Activated T-helper 1 cell treated with Interleukin-2 at 50 U/mL for 16 hours (primary cell): ENCODE measurements around the gene P4HB.

Experiments
- DNase-seq: peaks from one replicate; pipeline ENCODE4 v3.0.0-alpha.2; 2020; ENCODE audit warnings: low read depth

P4HB gene

GRCh38 chr17:81898029-81898866, 37.9 kb upstream of the P4HB start:
- DNase-seq = no peak

- no peak for DNase-seq
These were observed 35.1 kb upstream of the P4HB start for GRCh38 chr17:81895400-81895799.

- no peak for DNase-seq
These were observed 30.9 kb upstream of the P4HB start for GRCh38 chr17:81891303-81891552.

- no peak for DNase-seq
These were observed 30.3 kb upstream of the P4HB start for GRCh38 chr17:81890447-81891302.

GRCh38 chr17:81889602-81890001, 29.3 kb upstream of the P4HB start:
- no peak for DNase-seq

GRCh38 chr17:81888988-81889595, 28.8 kb upstream of the P4HB start:
- DNase-seq = no peak

GRCh38 chr17:81888105-81888987, 28.0 kb upstream of the P4HB start:
- DNase-seq = no peak

GRCh38 chr17:81885869-81886548, 25.7 kb upstream of the P4HB start:
- no peak for DNase-seq

GRCh38 chr17:81885454-81885853, 25.1 kb upstream of the P4HB start:
- DNase-seq = no peak

GRCh38 chr17:81884968-81885367, 24.6 kb upstream of the P4HB start:
- no peak for DNase-seq

- DNase-seq = no peak
These were observed 24.2 kb upstream of the P4HB start for GRCh38 chr17:81884520-81884919.

- no peak for DNase-seq
These were observed 18.8 kb upstream of the P4HB start for GRCh38 chr17:81879121-81879520.

GRCh38 chr17:81878294-81878693, 18.0 kb upstream of the P4HB start:
- DNase-seq = no peak

- no peak for DNase-seq
These were observed 17.2 kb upstream of the P4HB start for GRCh38 chr17:81877569-81877968.

- DNase-seq = peak; percentile 96
These were observed 11.3 kb upstream of the P4HB start for GRCh38 chr17:81871387-81872230.

GRCh38 chr17:81870981-81871386, 10.6 kb upstream of the P4HB start, which contains the start of gene ARHGDIA:
Gene ARHGDIA, minus strand, starts transcription at chr17:81871337. Its CDS starts 1,407 bp downstream, at chr17:81869930.
- no peak for DNase-seq

GRCh38 chr17:81870131-81870980, 10.0 kb upstream of the P4HB start:
- DNase-seq = peak; percentile 30

GRCh38 chr17:81869221-81870130, 9.1 kb upstream of the P4HB start:
- DNase-seq = no peak
